Measurements from ENCODE around the gene PRKD2.
A peak's percentile ranks its signal among the peaks of the same experiment; 100 is the strongest.

PRKD2 gene

GRCh38 chr19:46748325-46749109 lies 31.6 kb upstream of the PRKD2 start:
- Histone ChIP-seq H2AK5ac (ENCODE audit: low read depth, low read length) (no peak overlapping the region), H3K4me3 (ENCODE audit: low read length in 2 of 2) (no peak overlapping the region), H2AFZ (ENCODE audit: low read length) (no peak overlapping the region), H4K8ac (ENCODE audit: low read depth, low read length) (no peak overlapping the region), H2BK120ac (ENCODE audit: low read depth, low read length) (no peak overlapping the region), H3K4me1 (ENCODE audit: control insufficient read depth in 2 of 2, insufficient read depth in 1 of 2, low read depth in 1 of 2, low read length in 2 of 2) (peaks cover 16 to 17% of the 10 kb centered on the region in 2 donors), H3K23ac (ENCODE audit: low read depth, low read length, poor library complexity) (no peak overlapping the region), H2BK5ac (ENCODE audit: low read length) (no peak overlapping the region), H3K9ac (ENCODE audit: low read depth, low read length, poor library complexity) (no peak overlapping the region), H4K91ac (ENCODE audit: low read depth, low read length, poor library complexity) (no peak overlapping the region), H3K4ac (ENCODE audit: low read length) (no peak overlapping the region), H3K36me3 (replicated peaks in 1 of 2; ENCODE audit: control insufficient read depth in 2 of 2, insufficient read depth in 2 of 2, low read length in 2 of 2) (peaks cover 10 to 54% of the 10 kb centered on the region in 2 donors), H3K9me3 (replicated peaks in 1 of 2; ENCODE audit: control insufficient read depth in 2 of 2, insufficient read depth in 1 of 2, low read depth in 1 of 2, low read length in 2 of 2) (no peaks in the 10 kb centered on the region), H3K14ac (ENCODE audit: low read length) (peak overlapping the region; percentile 23), H2BK15ac (ENCODE audit: low read length) (no peak overlapping the region), H3K27me3 (ENCODE audit: control insufficient read depth in 3 of 3, insufficient read depth in 3 of 3, low read depth in 1 of 3, low read length in 3 of 3) (no peaks in the 10 kb centered on the region), H2BK12ac (ENCODE audit: low read length) (no peak overlapping the region), H3K4me2 (ENCODE audit: insufficient read depth, low read length, poor library complexity, severe bottlenecking) (no peak overlapping the region), H3K18ac (ENCODE audit: low read length) (no peak overlapping the region), H3K79me1 (ENCODE audit: low read depth, low read length) (peaks cover 11% of the 10 kb centered on the region), H3K27ac (replicated peaks; ENCODE audit: low read length) (no peak overlapping the region)
- peak; percentile 57 for DNase-seq (ENCODE audit: low spot score)
- no CpG with 5 or more reads among the region's 21 CpGs for WGBS, 2 donors (ENCODE audit: extremely low coverage in 2 of 2, insufficient read length in 2 of 2, insufficient replicate concordance in 1 of 2)

- Histone ChIP-seq H3K27ac (replicated peaks; ENCODE audit: low read length) (peak within 1 kb of the TSS; percentile 78), H3K9me3 (replicated peaks in 1 of 2; ENCODE audit: control insufficient read depth in 2 of 2, insufficient read depth in 1 of 2, low read depth in 1 of 2, low read length in 2 of 2) (no peaks in the 10 kb centered on the region)
- no CpG with 5 or more reads among the region's 74 CpGs for WGBS, 2 donors (ENCODE audit: extremely low coverage in 2 of 2, insufficient read length in 2 of 2, insufficient replicate concordance in 1 of 2)
These were observed 29.6 kb upstream of the PRKD2 start, which contains the start of gene STRN4 for GRCh38 chr19:46746281-46747057. TSS of gene STRN4 (minus strand) at chr19:46746450. CDS start at chr19:46746430, 20 bp downstream.

GRCh38 chr19:46745521-46746280 lies 28.8 kb upstream of the PRKD2 start, which contains the start of gene FKRP:
TSS of gene FKRP (plus strand) at chr19:46746057. CDS start at chr19:46755451, 9,394 bp downstream.
- H2BK12ac ChIP-seq (ENCODE audit: low read length): peak within 1 kb of the TSS; percentile 32
- peak within 1 kb of the TSS; percentile 99 for H3K18ac ChIP-seq (ENCODE audit: low read length)
- H3K23ac ChIP-seq (ENCODE audit: low read depth, low read length, poor library complexity): peak within 1 kb of the TSS; percentile 83
- DNase-seq (ENCODE audit: low spot score): no peak
- WGBS, 2 donors (ENCODE audit: extremely low coverage in 2 of 2, insufficient read length in 2 of 2, insufficient replicate concordance in 1 of 2): no CpG with 5 or more reads among the region's 68 CpGs
- H2BK15ac ChIP-seq (ENCODE audit: low read length): peak within 1 kb of the TSS; percentile 90
- peak within 1 kb of the TSS; percentile 78 for H3K27ac ChIP-seq (replicated peaks; ENCODE audit: low read length)
- H3K9me3 ChIP-seq (replicated peaks in 1 of 2; ENCODE audit: control insufficient read depth in 2 of 2, insufficient read depth in 1 of 2, low read depth in 1 of 2, low read length in 2 of 2): no peaks in the 10 kb centered on the region
- H3K4me1 ChIP-seq (ENCODE audit: control insufficient read depth in 2 of 2, insufficient read depth in 1 of 2, low read depth in 1 of 2, low read length in 2 of 2): peaks cover 16 to 20% of the 10 kb centered on the region in 2 donors
- peak within 1 kb of the TSS; percentile 94 for H3K14ac ChIP-seq (ENCODE audit: low read length)
- H3K27me3 ChIP-seq (ENCODE audit: control insufficient read depth in 3 of 3, insufficient read depth in 3 of 3, low read depth in 1 of 3, low read length in 3 of 3): no peaks in the 10 kb centered on the region
- peak within 1 kb of the TSS; percentile 97 for H3K4ac ChIP-seq (ENCODE audit: low read length)
- peaks cover 19% of the 10 kb centered on the region for H3K79me1 ChIP-seq (ENCODE audit: low read depth, low read length)
- peak within 1 kb of the TSS; percentile 92 for H2AK5ac ChIP-seq (ENCODE audit: low read depth, low read length)
- peak within 1 kb of the TSS; percentile 98 for H2BK5ac ChIP-seq (ENCODE audit: low read length)
- peaks cover 13 to 66% of the 10 kb centered on the region in 2 donors for H3K36me3 ChIP-seq (replicated peaks in 1 of 2; ENCODE audit: control insufficient read depth in 2 of 2, insufficient read depth in 2 of 2, low read length in 2 of 2)
- peak within 1 kb of the TSS; percentile 95 for H2AFZ ChIP-seq (ENCODE audit: low read length)
- peak within 1 kb of the TSS; percentile 65 for H4K91ac ChIP-seq (ENCODE audit: low read depth, low read length, poor library complexity)
- H2BK120ac ChIP-seq (ENCODE audit: low read depth, low read length): peak within 1 kb of the TSS; percentile 89
- peak within 1 kb of the TSS; percentile 93 for H3K9ac ChIP-seq (ENCODE audit: low read depth, low read length, poor library complexity)
- H4K8ac ChIP-seq (ENCODE audit: low read depth, low read length): peak within 1 kb of the TSS; percentile 56
- H3K4me2 ChIP-seq (ENCODE audit: insufficient read depth, low read length, poor library complexity, severe bottlenecking): peak within 1 kb of the TSS; percentile 94
- H3K4me3 ChIP-seq (ENCODE audit: low read length in 2 of 2): peak within 1 kb of the TSS; percentile 96 to 97

More at GRCh38 chr19:46746281-46747057, 29.6 kb upstream of the PRKD2 start, which contains the start of gene STRN4:
- Histone ChIP-seq H3K4me3 (ENCODE audit: low read length in 2 of 2) (peak within 1 kb of the TSS; percentile 96 to 97), H4K8ac (ENCODE audit: low read depth, low read length) (no peak within 1 kb of the TSS), H2BK120ac (ENCODE audit: low read depth, low read length) (peak within 1 kb of the TSS; percentile 89), H2AFZ (ENCODE audit: low read length) (peak within 1 kb of the TSS; percentile 95), H3K18ac (ENCODE audit: low read length) (peak within 1 kb of the TSS; percentile 99), H3K36me3 (replicated peaks in 1 of 2; ENCODE audit: control insufficient read depth in 2 of 2, insufficient read depth in 2 of 2, low read length in 2 of 2) (peaks cover 14 to 63% of the 10 kb centered on the region in 2 donors), H2BK5ac (ENCODE audit: low read length) (peak within 1 kb of the TSS; percentile 98), H3K4ac (ENCODE audit: low read length) (peak within 1 kb of the TSS; percentile 97), H3K4me2 (ENCODE audit: insufficient read depth, low read length, poor library complexity, severe bottlenecking) (peak within 1 kb of the TSS; percentile 94), H2BK15ac (ENCODE audit: low read length) (peak within 1 kb of the TSS; percentile 90), H4K91ac (ENCODE audit: low read depth, low read length, poor library complexity) (peak within 1 kb of the TSS; percentile 65), H3K14ac (ENCODE audit: low read length) (peak within 1 kb of the TSS; percentile 94), H3K4me1 (ENCODE audit: control insufficient read depth in 2 of 2, insufficient read depth in 1 of 2, low read depth in 1 of 2, low read length in 2 of 2) (peaks cover 16 to 20% of the 10 kb centered on the region in 2 donors), H2AK5ac (ENCODE audit: low read depth, low read length) (peak within 1 kb of the TSS; percentile 92), H3K79me1 (ENCODE audit: low read depth, low read length) (peaks cover 13% of the 10 kb centered on the region), H3K27me3 (ENCODE audit: control insufficient read depth in 3 of 3, insufficient read depth in 3 of 3, low read depth in 1 of 3, low read length in 3 of 3) (no peaks in the 10 kb centered on the region), H2BK12ac (ENCODE audit: low read length) (peak within 1 kb of the TSS; percentile 32), H3K23ac (ENCODE audit: low read depth, low read length, poor library complexity) (peak within 1 kb of the TSS; percentile 83), H3K9ac (ENCODE audit: low read depth, low read length, poor library complexity) (peak within 1 kb of the TSS; percentile 93)
- peak; percentile 47 for DNase-seq (ENCODE audit: low spot score)
